ENCODE data around the gene PPP1R37. TPM values are rescaled to one million over a fixed set of nuclear protein-coding genes. Genes with fewer than 3 reads are reported as not detected.

The PPP1R37 gene

Small RNAs within 50 kb of the gene (small RNA-seq; reads per million reads assigned to genes)
- not detected for gene RNU6-611P (ENCODE audit: low read depth)

Measured in mesenchymal stem cell (in vitro differentiated cells and primary cell).